ENCODE results near the gene HCRTR1. TPM values are rescaled to one million over a fixed set of nuclear protein-coding genes. Genes with fewer than 3 reads are reported as not detected.

The HCRTR1 gene
- total RNA-seq, 6 experiments from 2014 or later, result not detected

- Histone ChIP-seq H3K9me3 (no peaks in the 10 kb centered on the region), H3K4me3 (no peak overlapping the region), H3K27me3 (no peaks in the 10 kb centered on the region), H3K4me1 (no peaks in the 10 kb centered on the region), H3K36me3 (no peaks in the 10 kb centered on the region), H3K27ac (no peak overlapping the region)
- TF ChIP-seq CTCF (IDR thresholded peaks at IDR 0.05) (no peak), POLR2A (IDR thresholded peaks at IDR 0.05) (no peak)
- no peak for DNase-seq
- intact Hi-C loops (cut with DNase I), result no loop called here
- WGBS (ENCODE audit: insufficient coverage, low coverage, low lambda C conversion rate, missing lambda C conversion rate), result 69% methylated on average over 12 of the region's 14 CpGs
- ATAC-seq, result no peak
Measured at GRCh38 chr1:31675756-31676155, 58.3 kb downstream of the HCRTR1 start.

Other genes starting within 250 kb of the HCRTR1 start
- 1 to 10 TPM; 1.3 to 8.3 (median 4.6) TPM for gene FABP3, start 244.6 kb upstream of the HCRTR1 start, total RNA-seq
- 100 to 1,000 TPM in 3 of 6 experiments, 10 to 100 TPM in 3; 59.7 to 117 (median 86.9) TPM for gene SERINC2, start 204.5 kb upstream of the HCRTR1 start, total RNA-seq
- gene TINAGL1, start 41.2 kb upstream of the HCRTR1 start, total RNA-seq, result 10 to 100 TPM; 10.1 to 40.4 (median 30.2) TPM
- 10 to 100 TPM; 23.9 to 47.5 (median 32.5) TPM for gene PEF1, start 27.2 kb downstream of the HCRTR1 start, total RNA-seq
- gene COL16A1, start 86.3 kb downstream of the HCRTR1 start, total RNA-seq, result 1 to 10 TPM in 5 of 6 experiments, under 1 TPM in 1; 0.73 to 3.5 (median 1.9) TPM
- gene ADGRB2, start 146.7 kb downstream of the HCRTR1 start, total RNA-seq, result under 1 TPM in 2 of 6 experiments, not detected in 4; 0.06 TPM
- under 1 TPM in 4 of 6 experiments, not detected in 2; 0.15 to 0.74 (median 0.36) TPM for gene SPOCD1, start 198.3 kb downstream of the HCRTR1 start, total RNA-seq

Measured in right lobe of liver (tissue), 6 donors.